SW480 (cell line): ENCODE measurements around the gene C16orf92.

Experiments
- DNase-seq: peaks from one replicate; pipeline ENCODE4 v3.0.0-alpha.2; 2016; ENCODE audit warnings: low spot score

Gene C16orf92

DNA sequence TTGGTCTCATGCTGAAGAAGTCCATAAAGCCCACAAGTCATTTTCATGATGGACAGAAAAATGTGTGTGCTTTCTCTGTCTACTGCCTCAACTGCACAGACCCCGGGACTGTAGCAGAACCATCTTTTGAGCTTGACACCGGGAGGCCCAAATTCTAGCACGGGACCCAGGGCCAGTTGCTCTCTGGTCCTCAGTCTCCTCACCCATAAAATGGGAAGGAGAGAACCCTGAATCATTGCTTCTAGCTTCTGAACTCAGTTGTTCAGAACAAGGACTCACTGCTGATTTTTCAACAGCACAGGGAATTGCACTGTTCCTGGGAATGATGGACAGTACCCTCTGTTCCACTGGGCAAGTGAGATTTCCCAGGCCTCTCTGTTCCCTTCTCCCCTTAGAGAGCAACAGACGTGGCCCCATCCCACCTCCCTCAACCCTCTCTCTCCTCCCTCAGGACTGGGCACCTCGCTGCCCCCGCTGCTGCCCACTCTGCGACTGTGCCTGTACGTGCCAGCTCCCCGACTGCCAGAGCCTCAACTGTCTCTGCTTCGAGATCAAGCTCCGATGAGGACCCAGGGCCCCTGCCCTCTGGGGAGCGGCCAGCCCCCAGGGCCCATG lies 40.4 kb downstream of the C16orf92 start:
- no peak for DNase-seq

DNA sequence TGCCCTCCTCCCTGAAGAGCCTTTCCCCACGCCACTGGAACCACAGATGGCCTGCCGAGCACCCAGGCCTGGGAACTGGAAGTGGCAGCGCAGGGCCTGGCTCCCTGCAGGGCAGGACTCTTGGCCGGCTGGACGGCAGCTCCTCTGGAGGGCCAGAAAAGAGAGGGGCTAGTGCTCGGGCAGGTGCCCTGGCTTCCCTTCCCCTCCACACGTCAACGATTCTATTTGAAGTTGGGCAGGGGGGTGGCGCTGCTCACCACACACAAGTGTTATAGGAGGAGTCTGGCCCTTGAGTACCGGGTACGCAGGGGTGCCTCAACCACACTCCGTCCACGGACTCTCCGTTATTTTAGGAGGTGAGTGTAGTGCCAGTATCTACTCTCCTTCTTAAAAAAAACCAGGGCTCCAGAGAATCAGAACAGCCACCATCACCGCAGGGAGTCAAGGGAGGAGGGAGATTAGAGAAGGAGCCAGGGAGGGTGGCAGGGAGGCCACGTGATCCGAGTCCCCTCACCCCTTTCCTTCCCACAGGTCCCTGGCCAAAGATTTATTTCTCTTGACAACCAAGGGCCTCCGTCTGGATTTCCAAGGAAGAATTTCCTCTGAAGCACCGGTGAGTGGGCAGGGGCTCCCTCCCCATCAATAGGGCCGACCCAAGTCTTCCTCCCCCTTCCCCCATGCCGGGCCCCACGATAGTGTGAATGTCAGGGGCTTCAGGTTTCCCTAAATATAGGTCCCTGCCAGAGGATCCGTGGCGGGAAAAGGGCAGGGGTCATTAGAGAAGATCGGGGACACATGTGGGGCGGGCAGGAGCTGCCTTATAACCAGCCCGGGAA lies 41.1 kb downstream of the C16orf92 start:
- DNase-seq, result peak; percentile 70

DNA sequence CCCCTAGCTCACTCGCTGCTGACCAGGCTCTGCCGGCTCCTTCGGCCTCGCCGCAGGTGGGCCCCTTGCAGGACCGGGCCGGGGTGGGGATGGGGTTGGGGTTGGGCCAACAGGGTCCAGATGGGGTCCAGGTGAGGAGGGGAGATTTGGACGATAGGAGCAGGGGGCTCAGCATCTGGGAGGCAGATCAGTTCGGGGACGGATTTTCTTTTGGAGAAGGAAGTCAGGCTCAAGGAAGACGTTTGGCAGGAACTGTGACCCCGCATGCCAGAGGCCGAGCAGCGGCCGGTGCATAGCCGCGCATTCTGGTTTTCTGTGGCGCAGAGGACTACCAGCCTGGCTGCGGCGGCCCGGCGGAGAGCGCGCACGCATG lies 41.7 kb downstream of the C16orf92 start:
- DNase-seq, result no peak

DNA sequence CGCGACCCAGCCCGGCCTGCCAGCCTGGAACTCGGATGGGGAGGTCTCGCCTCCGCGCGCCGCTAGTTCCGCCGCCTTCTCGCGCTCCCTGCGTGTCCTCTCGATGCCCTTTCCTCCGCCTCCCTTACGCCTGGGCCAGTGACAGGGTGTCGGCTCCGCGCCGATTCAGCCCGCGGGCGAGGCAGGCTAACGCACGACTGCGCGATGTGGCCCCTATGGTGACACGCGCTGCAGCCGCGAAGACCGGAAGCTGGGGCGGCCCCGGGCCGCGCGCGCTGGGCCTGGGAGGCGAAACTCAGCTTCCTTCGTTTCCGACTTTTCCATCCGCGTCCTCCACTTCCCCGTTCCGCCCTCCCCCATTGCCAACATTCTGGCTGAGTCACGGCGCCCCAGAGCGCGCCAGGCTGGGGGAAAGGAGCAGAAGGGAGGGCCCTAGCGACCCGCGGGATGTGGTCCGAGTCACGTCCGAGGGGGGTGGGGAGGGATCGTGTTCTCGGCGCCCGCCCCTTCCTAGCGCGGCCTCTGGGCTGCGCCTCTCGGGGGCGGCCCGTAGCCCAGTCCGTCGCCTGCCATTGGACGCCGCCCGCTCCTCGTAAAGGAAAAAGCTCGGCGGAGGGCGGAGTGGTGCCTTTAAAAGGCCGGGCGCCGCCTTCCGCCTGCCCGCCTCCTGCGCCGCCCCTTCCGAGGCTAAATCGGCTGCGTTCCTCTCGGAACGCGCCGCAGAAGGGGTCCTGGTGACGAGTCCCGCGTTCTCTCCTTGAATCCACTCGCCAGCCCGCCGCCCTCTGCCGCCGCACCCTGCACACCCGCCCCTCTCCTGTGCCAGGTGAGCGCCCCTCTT lies 42.3 kb downstream of the C16orf92 start, which contains the start of gene ALDOA:
TSS of gene ALDOA (plus strand) at position 659 of the 841 bp plus-strand sequence. CDS start 1,138 bp downstream, outside the sequence.
- DNase-seq, result peak; percentile 96

DNA sequence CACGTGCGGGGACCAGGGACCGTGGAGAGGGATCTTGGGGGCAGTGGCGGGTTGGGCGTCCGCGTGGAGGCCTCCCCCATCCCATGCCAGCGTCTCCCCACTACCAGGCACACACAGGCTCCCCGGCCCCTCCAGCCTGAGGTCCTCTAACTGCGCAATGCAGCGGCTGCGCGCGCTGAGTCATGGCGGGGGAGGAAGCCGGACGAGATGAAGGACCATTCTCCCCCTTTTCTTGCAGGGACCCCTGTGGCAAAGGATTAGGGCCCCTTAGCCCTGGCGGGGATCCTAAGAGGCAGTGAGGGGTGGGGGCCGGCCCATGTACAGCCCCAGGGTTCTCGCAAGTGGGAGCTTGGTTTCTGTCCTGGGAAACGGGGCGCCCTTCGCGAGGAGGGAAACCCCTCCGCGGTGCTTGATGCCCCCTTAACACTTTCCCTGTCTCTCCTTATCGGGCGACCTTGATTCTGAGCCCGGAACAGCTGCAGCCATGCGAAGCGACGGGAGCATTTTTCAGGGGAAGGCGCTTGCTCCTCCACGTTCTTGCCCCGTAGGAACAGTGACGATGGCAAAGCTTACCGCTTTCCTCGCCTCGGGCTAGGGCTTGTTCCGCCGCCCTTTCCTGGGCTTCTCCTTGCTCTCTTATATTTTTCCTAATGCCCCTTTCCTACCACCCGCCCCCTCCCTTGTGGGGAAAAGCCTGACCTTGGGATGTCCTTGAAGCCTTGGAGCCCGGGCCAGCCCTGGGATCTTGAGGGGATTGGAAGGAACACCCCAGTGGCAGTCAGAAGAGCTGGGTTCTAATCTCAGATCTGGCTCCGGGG lies 43.2 kb downstream of the C16orf92 start:
- DNase-seq, result no peak

DNA sequence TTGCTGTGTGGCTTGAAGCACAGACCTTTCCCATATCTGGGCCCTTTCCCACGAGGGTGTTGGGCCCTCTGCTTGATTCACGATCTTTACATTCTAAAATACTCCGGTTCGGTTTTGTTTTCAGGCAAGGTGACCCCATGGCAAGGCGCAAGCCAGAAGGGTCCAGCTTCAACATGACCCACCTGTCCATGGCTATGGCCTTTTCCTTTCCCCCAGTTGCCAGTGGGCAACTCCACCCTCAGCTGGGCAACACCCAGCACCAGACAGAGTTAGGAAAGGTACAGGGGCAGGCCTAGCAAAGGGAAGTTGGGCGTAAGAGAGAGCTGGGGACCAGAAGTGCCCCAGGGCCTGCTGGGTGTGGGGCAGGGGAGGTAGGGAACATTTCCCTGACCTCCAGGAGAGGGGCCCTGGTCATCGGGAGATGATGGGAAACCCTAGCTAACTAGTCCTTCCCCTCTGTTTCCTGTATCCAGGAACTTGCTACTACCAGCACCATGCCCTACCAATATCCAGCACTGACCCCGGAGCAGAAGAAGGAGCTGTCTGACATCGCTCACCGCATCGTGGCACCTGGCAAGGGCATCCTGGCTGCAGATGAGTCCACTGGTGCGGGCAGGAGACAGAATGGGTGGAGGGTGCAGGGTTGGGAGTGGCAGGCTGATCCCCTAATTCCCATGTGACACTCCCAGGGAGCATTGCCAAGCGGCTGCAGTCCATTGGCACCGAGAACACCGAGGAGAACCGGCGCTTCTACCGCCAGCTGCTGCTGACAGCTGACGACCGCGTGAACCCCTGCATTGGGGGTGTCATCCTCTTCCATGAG lies 44.0 kb downstream of the C16orf92 start:
- DNase-seq, result no peak

DNA sequence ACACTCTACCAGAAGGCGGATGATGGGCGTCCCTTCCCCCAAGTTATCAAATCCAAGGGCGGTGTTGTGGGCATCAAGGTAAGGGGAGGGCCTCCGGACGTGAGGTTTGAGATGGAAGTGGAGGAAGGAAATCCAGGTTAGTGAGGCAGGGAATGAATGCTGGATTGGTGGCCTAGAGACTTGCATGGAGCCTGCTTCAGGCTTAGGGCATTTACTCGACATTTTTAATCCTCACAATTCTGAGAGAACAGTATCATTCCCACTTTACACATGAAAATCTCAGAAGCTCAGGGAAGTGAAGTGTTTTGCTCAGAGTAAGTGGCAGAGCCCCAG lies 44.6 kb downstream of the C16orf92 start:
- DNase-seq, result no peak

DNA sequence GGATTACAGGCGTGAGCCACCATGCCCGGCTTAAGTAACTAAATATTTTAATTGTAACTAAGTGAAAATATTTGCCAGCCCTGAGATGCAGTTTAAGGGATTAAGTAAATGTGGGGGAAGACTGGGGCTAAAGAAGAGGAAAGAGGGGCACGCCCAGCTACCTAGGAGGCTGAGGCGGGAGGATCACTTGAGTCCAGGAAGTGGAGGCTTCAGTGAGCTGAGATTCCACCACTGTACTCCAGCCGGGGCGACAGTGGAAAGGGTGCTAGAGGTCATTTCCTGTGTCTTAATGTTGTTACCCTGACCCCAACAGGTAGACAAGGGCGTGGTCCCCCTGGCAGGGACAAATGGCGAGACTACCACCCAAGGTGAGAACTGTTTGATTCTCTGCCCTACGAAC lies 45.3 kb downstream of the C16orf92 start:
- no peak for DNase-seq

DNA sequence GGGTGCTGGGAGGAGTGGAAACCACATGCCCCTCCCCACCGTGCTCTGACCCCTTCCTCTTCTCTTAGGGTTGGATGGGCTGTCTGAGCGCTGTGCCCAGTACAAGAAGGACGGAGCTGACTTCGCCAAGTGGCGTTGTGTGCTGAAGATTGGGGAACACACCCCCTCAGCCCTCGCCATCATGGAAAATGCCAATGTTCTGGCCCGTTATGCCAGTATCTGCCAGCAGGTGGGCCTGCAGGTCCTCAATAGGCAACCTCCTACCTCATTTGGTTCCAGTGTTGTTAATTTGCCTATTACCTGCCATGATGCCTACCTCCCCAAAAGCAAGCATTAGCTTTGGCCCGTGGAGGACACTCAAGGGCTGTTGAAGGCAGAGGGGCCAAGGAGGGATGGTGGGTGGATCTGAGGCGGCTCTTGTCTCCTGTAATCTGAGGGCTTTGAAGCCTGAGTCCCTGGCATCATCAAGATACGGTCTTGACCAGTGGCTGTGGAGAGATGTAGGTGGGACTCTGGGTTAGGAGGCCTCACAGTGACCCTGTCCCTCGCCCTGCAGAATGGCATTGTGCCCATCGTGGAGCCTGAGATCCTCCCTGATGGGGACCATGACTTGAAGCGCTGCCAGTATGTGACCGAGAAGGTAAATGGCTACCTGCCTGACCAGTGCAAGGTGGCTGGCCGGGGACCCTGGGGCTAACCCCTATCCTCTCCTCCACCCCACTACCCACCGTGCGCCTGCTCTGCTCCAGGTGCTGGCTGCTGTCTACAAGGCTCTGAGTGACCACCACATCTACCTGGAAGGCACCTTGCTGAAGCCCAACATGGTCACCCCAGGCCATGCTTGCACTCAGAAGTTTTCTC lies 46.0 kb downstream of the C16orf92 start:
- DNase-seq, result no peak

DNA sequence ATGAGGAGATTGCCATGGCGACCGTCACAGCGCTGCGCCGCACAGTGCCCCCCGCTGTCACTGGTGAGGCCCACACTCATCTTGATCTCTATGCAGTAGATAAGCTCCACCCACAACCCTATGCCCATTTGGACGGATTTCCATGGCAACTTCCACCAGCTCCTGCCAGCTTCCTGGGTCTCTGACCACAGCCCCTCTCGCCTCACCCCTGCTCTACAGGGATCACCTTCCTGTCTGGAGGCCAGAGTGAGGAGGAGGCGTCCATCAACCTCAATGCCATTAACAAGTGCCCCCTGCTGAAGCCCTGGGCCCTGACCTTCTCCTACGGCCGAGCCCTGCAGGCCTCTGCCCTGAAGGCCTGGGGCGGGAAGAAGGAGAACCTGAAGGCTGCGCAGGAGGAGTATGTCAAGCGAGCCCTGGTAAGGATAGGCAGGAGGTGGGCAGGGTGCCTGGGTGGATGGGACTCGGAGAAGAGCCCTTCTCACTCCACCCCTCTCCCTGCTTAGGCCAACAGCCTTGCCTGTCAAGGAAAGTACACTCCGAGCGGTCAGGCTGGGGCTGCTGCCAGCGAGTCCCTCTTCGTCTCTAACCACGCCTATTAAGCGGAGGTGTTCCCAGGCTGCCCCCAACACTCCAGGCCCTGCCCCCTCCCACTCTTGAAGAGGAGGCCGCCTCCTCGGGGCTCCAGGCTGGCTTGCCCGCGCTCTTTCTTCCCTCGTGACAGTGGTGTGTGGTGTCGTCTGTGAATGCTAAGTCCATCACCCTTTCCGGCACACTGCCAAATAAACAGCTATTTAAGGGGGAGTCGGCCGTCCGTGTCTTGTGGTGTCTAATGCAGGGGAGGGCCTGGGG lies 46.8 kb downstream of the C16orf92 start:
- no peak for DNase-seq

DNA sequence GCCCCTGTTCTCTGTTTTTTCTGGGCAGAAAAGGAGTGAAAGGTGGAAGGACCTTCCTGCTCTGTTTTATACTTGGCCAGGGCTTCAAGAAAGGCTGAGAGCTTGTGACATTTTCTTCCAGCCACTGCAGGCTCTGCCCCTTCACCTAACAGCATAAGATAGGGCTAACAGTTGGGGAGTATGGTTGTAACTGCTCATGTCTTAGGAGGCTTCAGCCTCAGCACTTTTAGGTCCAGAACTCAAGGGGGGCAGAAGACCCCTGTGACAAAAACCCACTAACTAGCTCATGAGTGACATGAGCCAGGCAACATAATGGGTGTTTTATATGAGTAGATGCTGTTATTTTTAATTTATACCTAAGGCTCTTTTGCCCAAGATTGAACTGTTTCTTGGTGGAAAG lies 47.5 kb downstream of the C16orf92 start:
- no peak for DNase-seq
